Chondrocyte (in vitro differentiated cells): ENCODE results near the gene SLC39A5. TPM values are rescaled to one million over a fixed set of nuclear protein-coding genes. Genes with fewer than 3 reads are reported as not detected.

Source experiments
- DNase-seq: peaks from one replicate; pipeline ENCODE4 v3.0.0; 2021; ENCODE audit warnings: mixed read lengths, low spot score
- H3K27ac Mint-ChIP-seq: one replicate; pipeline ENCODE4 v1.8.0; 2021; ENCODE audit warnings: mild to moderate bottlenecking, moderate library complexity, mixed read lengths; ENCODE audit not compliant: unreplicated experiment
- H3K27me3 Mint-ChIP-seq: 2 replicates; pipeline ENCODE4 v1.8.0; 2021; ENCODE audit warnings: low read depth, mixed read lengths
- H3K36me3 Mint-ChIP-seq: 2 replicates; pipeline ENCODE4 v1.8.0; 2021; ENCODE audit warnings: low read depth, mixed read lengths
- H3K4me1 Mint-ChIP-seq: 2 replicates; pipeline ENCODE4 v1.8.0; 2021; ENCODE audit warnings: low read depth, mild to moderate bottlenecking, mixed read lengths
- H3K4me3 Mint-ChIP-seq: one replicate; pipeline ENCODE4 v1.8.0; 2021; ENCODE audit warnings: mild to moderate bottlenecking, moderate library complexity, mixed read lengths; ENCODE audit not compliant: unreplicated experiment
- H3K9me3 Mint-ChIP-seq: 2 replicates; pipeline ENCODE4 v1.8.0; 2021; ENCODE audit warnings: low read depth, mixed read lengths
- total RNA-seq: library from RNA; stranded (reverse); gene quantifications from 3 replicates; pipeline ENCODE4 v1.2.1, GENCODE V29; 2021
- TF ChIP-seq, protein P1 (sequence below): fragments of 200-600 bp; sonication (generic); IDR thresholded peaks from 2 replicates; pipeline ENCODE4 v1.5.0; 2021; ENCODE audit warnings: antibody characterized with exemption, mild to moderate bottlenecking, moderate library complexity

Gene SLC39A5
- total RNA-seq, 1 donor from 2014 or later = 0.47 TPM

DNA sequence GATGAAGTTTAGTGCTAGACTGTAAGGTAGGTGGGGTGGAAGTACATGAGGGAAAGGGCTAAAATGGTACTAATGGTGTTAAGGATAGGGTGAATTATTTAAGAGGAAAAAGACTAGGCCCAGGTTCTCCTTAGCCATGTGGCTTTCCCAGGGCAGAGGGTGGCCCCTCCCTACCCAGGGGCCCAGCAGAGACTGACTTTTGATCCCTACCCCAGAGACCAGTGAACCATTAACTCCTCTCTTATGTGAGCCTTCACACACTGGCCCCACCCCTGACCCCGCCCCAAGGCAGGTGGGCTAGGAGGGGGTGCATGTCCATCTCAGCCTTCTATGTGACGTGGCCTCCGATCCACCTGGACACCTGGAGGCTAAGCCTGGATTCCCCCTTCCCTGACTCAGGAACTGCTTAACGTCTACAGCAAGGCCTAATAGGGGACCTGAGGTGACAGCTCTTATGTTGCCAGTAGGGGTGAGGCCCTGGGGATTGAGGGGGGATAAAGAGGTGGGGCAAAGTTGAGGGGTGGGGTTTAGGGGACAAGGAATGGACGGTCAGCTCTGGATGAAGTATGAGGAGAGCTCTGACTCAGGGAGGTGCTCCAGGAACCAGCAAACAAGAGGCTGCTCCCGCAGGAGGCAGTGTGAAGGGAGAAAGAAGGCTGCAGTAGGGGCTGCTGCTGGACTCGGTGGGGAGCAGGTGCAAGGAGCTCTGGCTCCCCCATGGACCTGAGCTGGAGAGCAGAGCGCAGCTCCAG lies 757 bp downstream of the SLC39A5 start:
- Mint-ChIP-seq H3K36me3 (peaks cover 4% of the 10 kb centered on the region), H3K4me3 (no peak overlapping the region), H3K4me1 (peaks cover under 1% of the 10 kb centered on the region), H3K27ac (no peak overlapping the region), H3K9me3 (no peaks in the 10 kb centered on the region), H3K27me3 (no peaks in the 10 kb centered on the region)
- DNase-seq = no peak
- TF ChIP-seq, protein P1, sequence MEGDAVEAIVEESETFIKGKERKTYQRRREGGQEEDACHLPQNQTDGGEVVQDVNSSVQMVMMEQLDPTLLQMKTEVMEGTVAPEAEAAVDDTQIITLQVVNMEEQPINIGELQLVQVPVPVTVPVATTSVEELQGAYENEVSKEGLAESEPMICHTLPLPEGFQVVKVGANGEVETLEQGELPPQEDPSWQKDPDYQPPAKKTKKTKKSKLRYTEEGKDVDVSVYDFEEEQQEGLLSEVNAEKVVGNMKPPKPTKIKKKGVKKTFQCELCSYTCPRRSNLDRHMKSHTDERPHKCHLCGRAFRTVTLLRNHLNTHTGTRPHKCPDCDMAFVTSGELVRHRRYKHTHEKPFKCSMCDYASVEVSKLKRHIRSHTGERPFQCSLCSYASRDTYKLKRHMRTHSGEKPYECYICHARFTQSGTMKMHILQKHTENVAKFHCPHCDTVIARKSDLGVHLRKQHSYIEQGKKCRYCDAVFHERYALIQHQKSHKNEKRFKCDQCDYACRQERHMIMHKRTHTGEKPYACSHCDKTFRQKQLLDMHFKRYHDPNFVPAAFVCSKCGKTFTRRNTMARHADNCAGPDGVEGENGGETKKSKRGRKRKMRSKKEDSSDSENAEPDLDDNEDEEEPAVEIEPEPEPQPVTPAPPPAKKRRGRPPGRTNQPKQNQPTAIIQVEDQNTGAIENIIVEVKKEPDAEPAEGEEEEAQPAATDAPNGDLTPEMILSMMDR = no peak

DNA sequence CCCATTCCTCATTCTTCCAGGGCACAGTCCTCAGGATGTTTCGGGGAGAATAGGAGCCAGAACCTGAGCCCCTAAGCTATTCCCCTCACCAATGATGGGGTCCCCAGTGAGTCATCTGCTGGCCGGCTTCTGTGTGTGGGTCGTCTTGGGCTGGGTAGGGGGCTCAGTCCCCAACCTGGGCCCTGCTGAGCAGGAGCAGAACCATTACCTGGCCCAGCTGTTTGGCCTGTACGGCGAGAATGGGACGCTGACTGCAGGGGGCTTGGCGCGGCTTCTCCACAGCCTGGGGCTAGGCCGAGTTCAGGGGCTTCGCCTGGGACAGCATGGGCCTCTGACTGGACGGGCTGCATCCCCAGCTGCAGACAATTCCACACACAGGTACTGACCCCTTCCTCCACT lies 1.3 kb downstream of the SLC39A5 start:
- H3K4me1 Mint-ChIP-seq = no peaks in the 10 kb centered on the region
- H3K36me3 Mint-ChIP-seq = peaks cover 3% of the 10 kb centered on the region
- TF ChIP-seq, protein P1 = no peak

DNA sequence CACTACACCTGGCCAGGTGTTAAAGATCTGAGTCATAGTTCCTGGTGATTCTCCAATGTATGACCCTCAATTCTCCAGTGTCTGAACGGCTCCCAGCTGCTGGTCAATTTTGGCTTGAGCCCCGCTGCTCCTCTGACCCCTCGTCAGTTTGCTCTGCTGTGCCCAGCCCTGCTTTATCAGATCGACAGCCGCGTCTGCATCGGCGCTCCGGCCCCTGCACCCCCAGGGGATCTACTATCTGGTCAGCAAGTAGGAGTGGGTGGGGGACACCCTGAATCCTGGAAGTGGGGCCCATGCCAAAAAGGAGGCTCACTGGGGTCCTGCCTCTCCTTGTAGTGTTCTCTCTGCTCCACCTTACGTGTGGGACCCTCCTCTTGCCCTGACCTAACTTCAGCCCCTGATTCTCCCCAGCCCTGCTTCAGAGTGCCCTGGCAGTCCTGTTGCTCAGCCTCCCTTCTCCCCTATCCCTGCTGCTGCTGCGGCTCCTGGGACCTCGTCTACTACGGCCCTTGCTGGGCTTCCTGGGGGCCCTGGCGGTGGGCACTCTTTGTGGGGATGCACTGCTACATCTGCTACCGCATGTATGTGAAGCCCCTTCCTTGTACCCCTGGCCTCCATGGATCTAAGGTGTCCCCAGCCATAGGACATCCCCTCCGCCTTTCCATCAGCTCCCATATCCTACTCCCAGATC lies 5.0 kb downstream of the SLC39A5 start:
- no peak overlapping the region for H3K27ac Mint-ChIP-seq
- no peak overlapping the region for H3K4me3 Mint-ChIP-seq
- H3K27me3 Mint-ChIP-seq = no peaks in the 10 kb centered on the region
- DNase-seq = no peak
- H3K36me3 Mint-ChIP-seq = peaks cover 2% of the 10 kb centered on the region
- H3K9me3 Mint-ChIP-seq = no peaks in the 10 kb centered on the region
- no peaks in the 10 kb centered on the region for H3K4me1 Mint-ChIP-seq
- TF ChIP-seq, protein P1 = no peak

More for the DNA sequence above, 1.3 kb downstream of the SLC39A5 start:
- Mint-ChIP-seq H3K27me3 (no peaks in the 10 kb centered on the region), H3K27ac (no peak overlapping the region), H3K4me3 (no peak overlapping the region), H3K9me3 (no peaks in the 10 kb centered on the region)
- DNase-seq = no peak

DNA sequence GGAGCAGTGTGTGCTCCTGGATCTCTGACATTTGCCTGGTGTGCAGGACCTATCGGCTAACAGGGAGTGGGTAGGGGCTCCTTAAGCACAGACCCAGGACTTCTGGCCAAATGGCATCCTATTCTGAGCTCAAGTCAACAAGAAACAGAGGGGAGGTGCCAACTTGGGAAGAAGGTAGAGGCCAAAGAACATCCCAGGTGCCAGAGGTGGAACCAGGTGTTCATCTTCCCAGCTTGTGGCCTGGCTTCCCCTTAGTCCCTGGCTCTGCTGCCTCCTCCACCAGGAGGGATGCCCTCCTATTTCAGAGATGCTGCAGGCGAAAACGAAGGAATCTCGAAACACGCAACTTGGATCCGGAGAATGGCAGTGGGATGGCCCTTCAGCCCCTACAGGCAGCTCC lies 6.2 kb downstream of the SLC39A5 start:
- Mint-ChIP-seq H3K36me3 (peaks cover 7% of the 10 kb centered on the region), H3K4me3 (no peak overlapping the region), H3K9me3 (no peaks in the 10 kb centered on the region), H3K4me1 (no peaks in the 10 kb centered on the region), H3K27me3 (no peaks in the 10 kb centered on the region), H3K27ac (no peak overlapping the region)
- TF ChIP-seq, protein P1 = no peak
- DNase-seq = no peak

DNA sequence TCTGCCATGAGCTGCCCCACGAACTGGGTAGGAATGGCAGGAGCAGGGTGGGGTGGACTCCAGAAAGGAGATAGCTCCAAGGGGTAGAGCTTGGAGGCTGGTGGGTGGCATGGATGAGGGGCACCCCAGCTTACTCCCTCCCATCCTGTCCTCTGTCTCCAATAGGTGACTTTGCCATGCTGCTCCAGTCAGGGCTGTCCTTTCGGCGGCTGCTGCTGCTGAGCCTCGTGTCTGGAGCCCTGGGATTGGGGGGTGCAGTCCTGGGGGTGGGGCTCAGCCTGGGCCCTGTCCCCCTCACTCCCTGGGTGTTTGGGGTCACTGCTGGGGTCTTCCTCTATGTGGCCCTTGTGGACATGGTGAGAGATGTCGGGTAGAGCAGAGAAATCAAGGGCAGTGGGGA lies 7.1 kb downstream of the SLC39A5 start:
- no peak overlapping the region for H3K4me3 Mint-ChIP-seq
- peaks cover 14% of the 10 kb centered on the region for H3K36me3 Mint-ChIP-seq
- TF ChIP-seq, protein P1 = no peak
- no peaks in the 10 kb centered on the region for H3K27me3 Mint-ChIP-seq
- no peak for DNase-seq
- H3K27ac Mint-ChIP-seq = no peak overlapping the region
- no peaks in the 10 kb centered on the region for H3K9me3 Mint-ChIP-seq
- H3K4me1 Mint-ChIP-seq = no peaks in the 10 kb centered on the region
